Thoracic aorta (tissue), 2 donors: ENCODE data around the gene SERTAD4. TPM values are rescaled to one million over a fixed set of nuclear protein-coding genes. Genes with fewer than 3 reads are reported as not detected.

ENCODE experiments used
- ATAC-seq: fragments of 150-250 bp; one replicate; pipeline ENCODE4 v1.8.0; 2017; ENCODE audit warnings: low read depth; ENCODE audit not compliant: insufficient number of reproducible peaks, low FRiP score
- DNase-seq: peaks from one replicate; pipeline ENCODE4 v3.0.0-alpha.2; 2020; ENCODE audit warnings: low spot score
- H3K27ac ChIP-seq, 2 donors: fragments of 200-600 bp; sonication (generic); 1 replicate in 1 of 2; 2 replicates in 1 of 2; pipeline ENCODE4 v1.5.1; 2016; ENCODE audit warnings: mild to moderate bottlenecking in 2 of 2, moderate library complexity in 2 of 2
- H3K27me3 ChIP-seq: fragments of 200-600 bp; sonication (generic); replicated peaks from 2 replicates; pipeline ENCODE4 v1.6.0; 2016; ENCODE audit warnings: mild to moderate bottlenecking; ENCODE audit not compliant: insufficient read depth
- H3K36me3 ChIP-seq: fragments of 200-600 bp; sonication (generic); one replicate; pipeline ENCODE4 v1.5.1; 2016
- H3K4me1 ChIP-seq, 2 donors: fragments of 200-600 bp; sonication (generic); 1 replicate in 1 of 2; 2 replicates in 1 of 2; pipeline versions ENCODE4 v1.5.1 to v1.6.0; 2016; ENCODE audit warnings: low read depth in 2 of 2, mild to moderate bottlenecking in 1 of 2; ENCODE audit not compliant: control insufficient read depth in 1 of 2
- H3K4me3 ChIP-seq: fragments of 200-600 bp; sonication (generic); 2 replicates; pipeline ENCODE4 v1.5.1; 2016; ENCODE audit warnings: mild to moderate bottlenecking
- H3K9me3 ChIP-seq: fragments of 200-600 bp; sonication (generic); 2 replicates; pipeline ENCODE4 v1.5.1; 2016
- total RNA-seq, 2 donors: library from RNA; depleted of rRNA; stranded (reverse); fragments of >200 nt; gene quantifications; one replicate each; pipeline versions ENCODE4 v1.1.0 to v1.2.3, GENCODE V29; 2016
- TF ChIP-seq, protein P1 (sequence below): fragments of 200-600 bp; sonication (generic); IDR thresholded peaks from one replicate; pipeline ENCODE4 v1.5.1; 2019; ENCODE audit warnings: antibody characterized with exemption

Gene SERTAD4
- total RNA-seq, 2 donors from 2014 or later, result 5.8 to 10.0 TPM

DNA sequence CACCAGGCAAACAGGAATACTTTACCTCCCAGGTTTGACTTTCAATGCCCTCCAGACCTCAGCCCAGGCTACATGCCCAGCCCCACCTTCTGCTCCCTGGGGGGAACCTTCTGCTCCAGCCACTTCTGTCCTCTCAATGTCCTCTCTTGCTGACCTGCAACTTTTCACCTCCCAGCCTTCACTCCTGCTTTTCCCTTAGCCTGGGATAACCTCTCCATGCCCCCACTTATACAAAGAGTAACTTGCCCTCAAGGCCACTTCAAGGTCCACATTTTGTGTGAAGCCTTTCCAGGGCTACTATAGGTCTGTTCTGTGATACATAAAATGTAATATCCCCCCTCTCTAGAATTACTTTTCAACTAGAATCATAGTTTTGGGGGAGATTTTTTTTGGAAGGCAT is 21.7 kb downstream of the SERTAD4 start:
- TF ChIP-seq, protein P1, sequence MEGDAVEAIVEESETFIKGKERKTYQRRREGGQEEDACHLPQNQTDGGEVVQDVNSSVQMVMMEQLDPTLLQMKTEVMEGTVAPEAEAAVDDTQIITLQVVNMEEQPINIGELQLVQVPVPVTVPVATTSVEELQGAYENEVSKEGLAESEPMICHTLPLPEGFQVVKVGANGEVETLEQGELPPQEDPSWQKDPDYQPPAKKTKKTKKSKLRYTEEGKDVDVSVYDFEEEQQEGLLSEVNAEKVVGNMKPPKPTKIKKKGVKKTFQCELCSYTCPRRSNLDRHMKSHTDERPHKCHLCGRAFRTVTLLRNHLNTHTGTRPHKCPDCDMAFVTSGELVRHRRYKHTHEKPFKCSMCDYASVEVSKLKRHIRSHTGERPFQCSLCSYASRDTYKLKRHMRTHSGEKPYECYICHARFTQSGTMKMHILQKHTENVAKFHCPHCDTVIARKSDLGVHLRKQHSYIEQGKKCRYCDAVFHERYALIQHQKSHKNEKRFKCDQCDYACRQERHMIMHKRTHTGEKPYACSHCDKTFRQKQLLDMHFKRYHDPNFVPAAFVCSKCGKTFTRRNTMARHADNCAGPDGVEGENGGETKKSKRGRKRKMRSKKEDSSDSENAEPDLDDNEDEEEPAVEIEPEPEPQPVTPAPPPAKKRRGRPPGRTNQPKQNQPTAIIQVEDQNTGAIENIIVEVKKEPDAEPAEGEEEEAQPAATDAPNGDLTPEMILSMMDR, result no peak
- Histone ChIP-seq H3K36me3 (no peaks in the 10 kb centered on the region), H3K27ac (no peak overlapping the region), H3K4me1 (peaks cover 14 to 37% of the 10 kb centered on the region in 2 donors), H3K9me3 (no peaks in the 10 kb centered on the region), H3K4me3 (no peak overlapping the region), H3K27me3 (no peaks in the 10 kb centered on the region)
- DNase-seq, result no peak
- ATAC-seq, result no peak

DNA sequence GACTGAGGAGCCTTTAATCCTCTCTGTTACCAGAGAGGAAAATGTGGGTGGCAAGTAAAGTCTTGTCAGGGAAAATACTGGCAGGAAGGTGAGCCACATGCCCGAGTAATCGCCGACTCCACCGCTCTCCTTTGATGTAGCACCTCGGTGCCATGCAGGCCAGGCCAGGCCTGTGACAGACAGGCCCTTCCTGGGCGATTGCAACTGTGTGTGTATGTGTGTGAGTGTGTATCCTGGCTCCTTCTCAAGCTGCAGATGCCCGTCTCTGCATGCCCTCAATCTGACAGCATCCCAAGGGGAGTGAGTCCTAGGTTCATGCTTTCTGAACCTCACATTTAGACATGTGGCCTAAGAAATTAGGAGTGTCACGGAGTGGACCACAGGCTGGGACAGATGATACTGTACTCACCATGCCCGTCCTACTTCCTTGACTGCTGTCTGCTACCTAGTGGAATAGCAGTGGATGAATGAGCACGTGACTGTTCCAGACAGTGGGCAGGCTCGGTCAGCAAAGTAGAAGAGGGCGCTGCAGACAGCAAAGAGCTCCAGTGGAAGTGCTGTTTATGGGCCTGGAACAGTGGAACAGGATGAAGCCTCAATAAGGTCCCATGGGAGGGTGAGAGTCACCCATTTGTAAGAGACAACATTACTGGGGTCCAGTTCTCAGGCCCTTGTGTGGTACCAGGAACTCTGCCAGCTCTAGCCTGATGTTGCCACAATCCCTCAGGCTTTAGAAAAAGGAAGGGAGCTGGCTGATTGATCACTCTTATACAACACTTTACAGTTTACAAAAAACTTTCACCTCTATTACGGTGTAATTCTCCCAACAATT is 25.3 kb downstream of the SERTAD4 start:
- Histone ChIP-seq H3K36me3 (no peaks in the 10 kb centered on the region), H3K4me3 (no peak overlapping the region), H3K4me1 (peaks cover 16 to 46% of the 10 kb centered on the region in 2 donors), H3K9me3 (no peaks in the 10 kb centered on the region), H3K27ac (peak overlapping the region; percentile 29 to 43), H3K27me3 (no peaks in the 10 kb centered on the region)
- DNase-seq (no peak), ATAC-seq (no peak)
- TF ChIP-seq, protein P1, result no peak

DNA sequence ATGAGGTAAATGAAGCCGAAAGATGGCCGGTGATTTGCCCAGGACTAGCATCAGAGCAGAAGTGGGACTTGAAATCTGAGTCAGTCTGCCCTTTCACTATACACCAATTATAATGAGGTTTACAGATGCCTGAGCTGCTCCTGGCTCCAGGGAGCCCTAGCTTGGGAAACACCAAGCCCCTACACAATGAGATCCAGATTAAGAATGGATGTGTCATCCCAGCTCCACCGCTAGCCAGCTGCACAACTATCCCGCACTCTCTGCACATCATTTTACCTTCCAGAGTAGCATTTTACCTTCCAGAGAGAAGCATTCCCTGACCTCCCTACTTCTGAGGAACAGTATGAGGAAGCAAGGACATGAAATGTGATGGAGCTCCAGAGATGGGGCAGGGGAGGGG is 27.0 kb downstream of the SERTAD4 start:
- TF ChIP-seq, protein P1, result no peak
- Histone ChIP-seq H3K36me3 (no peaks in the 10 kb centered on the region), H3K27me3 (no peaks in the 10 kb centered on the region), H3K9me3 (no peaks in the 10 kb centered on the region), H3K27ac (no peak overlapping the region), H3K4me3 (no peak overlapping the region), H3K4me1 (peaks cover 23 to 60% of the 10 kb centered on the region in 2 donors)
- ATAC-seq (no peak), DNase-seq (no peak)

DNA sequence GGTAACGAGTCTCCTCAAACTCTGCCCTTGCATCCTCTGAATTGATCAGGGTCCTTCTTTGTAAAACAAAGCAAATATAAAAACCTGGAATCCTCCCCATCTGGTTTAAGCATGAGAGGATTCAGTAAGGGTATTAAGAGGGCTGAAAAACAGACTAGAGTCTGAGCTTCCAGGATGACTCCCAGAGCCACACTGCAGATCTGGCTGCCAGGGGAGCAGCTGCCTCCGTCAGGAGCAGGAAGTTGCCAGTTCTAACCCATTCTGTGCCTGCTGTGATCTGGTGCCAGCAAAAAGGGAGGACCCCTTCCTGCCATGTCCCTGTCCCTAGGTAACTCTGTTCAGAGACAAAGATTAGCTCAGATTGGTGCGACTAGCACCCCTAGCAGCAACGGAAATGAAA is 27.5 kb downstream of the SERTAD4 start:
- ATAC-seq (no peak), DNase-seq (no peak)
- Histone ChIP-seq H3K9me3 (no peaks in the 10 kb centered on the region), H3K27ac (no peak overlapping the region), H3K27me3 (no peaks in the 10 kb centered on the region), H3K36me3 (no peaks in the 10 kb centered on the region), H3K4me1 (peaks cover 23 to 61% of the 10 kb centered on the region in 2 donors), H3K4me3 (no peak overlapping the region)
- TF ChIP-seq, protein P1, result no peak

DNA sequence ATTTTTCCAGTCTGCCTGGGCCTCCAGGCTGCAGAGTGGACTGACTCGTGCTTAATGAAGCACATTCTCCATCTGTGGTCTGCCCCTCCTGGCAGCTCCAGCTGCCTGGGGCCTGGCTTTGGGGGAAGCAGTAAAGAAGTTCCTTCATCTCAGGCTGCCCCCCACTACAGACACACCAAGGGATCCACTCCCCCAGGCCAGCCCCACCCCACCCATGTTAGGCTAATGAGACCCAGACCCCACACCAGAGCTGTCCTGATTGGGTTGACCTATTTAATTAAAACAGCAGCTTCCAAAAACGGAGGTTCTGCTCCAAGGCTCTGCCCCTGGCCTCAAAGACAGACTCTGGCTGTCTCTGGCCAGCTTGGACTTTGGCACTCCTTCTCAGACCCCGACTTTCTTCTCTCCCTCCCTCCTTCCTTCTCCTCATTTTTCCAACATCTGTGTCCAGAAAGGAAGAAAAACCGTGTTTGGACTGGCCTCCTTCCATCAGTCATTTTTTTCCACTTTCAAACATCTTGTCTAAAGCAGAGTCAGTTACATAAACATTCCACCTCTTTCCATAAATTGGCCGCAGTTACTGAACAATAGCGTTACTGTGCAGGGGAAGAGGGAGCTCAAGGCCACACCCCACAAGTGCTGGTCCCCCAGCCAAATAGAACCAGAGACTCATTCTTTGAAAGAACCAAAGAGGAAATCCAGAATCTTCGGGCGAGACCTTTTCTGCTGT is 29.7 kb downstream of the SERTAD4 start:
- no peaks in the 10 kb centered on the region for H3K27me3 ChIP-seq
- peak overlapping the region; percentile 47 for H3K4me3 ChIP-seq
- ATAC-seq, result no peak
- TF ChIP-seq, protein P1, result no peak
- peak overlapping the region; percentile 77 to 83 for H3K27ac ChIP-seq
- peak; percentile 8 for DNase-seq
- H3K4me1 ChIP-seq, result peaks cover 26 to 67% of the 10 kb centered on the region in 2 donors
- no peaks in the 10 kb centered on the region for H3K9me3 ChIP-seq
- no peaks in the 10 kb centered on the region for H3K36me3 ChIP-seq
